Ascending aorta (tissue), 2 donors: ENCODE results near the gene ATP5ME. TPM values are rescaled to one million over a fixed set of nuclear protein-coding genes. Genes with fewer than 3 reads are reported as not detected.

ENCODE experiments used
- DNase-seq, 2 donors: peaks; one replicate each; pipeline ENCODE4 v3.0.0-alpha.2; 2019; ENCODE audit warnings: low spot score in 2 of 2
- H3K27ac ChIP-seq, 2 donors: fragments of 200-600 bp; sonication (generic); one replicate each; pipeline ENCODE4 v1.5.1; 2016 to 2017; ENCODE audit warnings: mild to moderate bottlenecking in 1 of 2
- H3K27me3 ChIP-seq: fragments of 200-600 bp; sonication (generic); one replicate; pipeline ENCODE4 v1.5.1; 2017
- H3K36me3 ChIP-seq, 2 donors: fragments of 200-600 bp; sonication (generic); one replicate each; pipeline ENCODE4 v1.5.1; 2016
- H3K4me1 ChIP-seq, 2 donors: fragments of 200-600 bp; sonication (generic); one replicate each; pipeline ENCODE4 v1.5.1; 2016 to 2017; ENCODE audit warnings: mild to moderate bottlenecking in 1 of 2
- H3K4me3 ChIP-seq, 2 donors: fragments of 200-600 bp; sonication (generic); one replicate each; pipeline ENCODE4 v1.5.1; 2016 to 2017; ENCODE audit warnings: mild to moderate bottlenecking in 1 of 2
- H3K9me3 ChIP-seq, 2 donors: fragments of 200-600 bp; sonication (generic); one replicate each; pipeline ENCODE4 v1.5.1; 2016
- intact Hi-C: fragments of 100-400 bp; cut with DNase I; formaldehyde crosslinking; loops from one replicate; pipeline ENCODE4 v1.15.1; 2023
- total RNA-seq: library from RNA; depleted of rRNA; stranded (reverse); fragments of >200 nt; gene quantifications from one replicate; pipeline ENCODE4 v1.1.0, GENCODE V29; 2016
- TF ChIP-seq, protein P1 (sequence below), 3 experiments: fragments of 200-600 bp in 2 of 3; fragments of 450-650 bp in 1 of 3; sonication (generic) in 2 of 3; IDR thresholded peaks; one replicate each; pipeline ENCODE4 v1.5.1; 2016 to 2019; ENCODE audit warnings: antibody characterized with exemption in 3 of 3, mild to moderate bottlenecking in 1 of 3, moderate library complexity in 1 of 3

ATP5ME gene
- total RNA-seq, 1 donor from 2014 or later: not detected

DNA sequence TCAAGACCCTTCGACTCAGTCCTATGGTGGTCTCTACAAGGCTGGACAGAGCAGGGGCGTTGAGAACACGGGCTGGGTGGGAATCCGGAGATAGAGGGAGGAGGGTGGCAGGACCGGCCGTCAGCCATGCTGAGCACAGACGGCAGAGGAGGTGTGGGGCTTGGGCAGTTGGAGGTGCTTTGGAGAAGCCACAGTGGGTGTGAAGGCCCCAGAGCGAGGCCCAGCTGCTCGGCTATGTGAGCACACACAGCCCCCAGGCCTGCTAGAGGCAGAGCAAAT, 44.5 kb downstream of the ATP5ME start:
- Histone ChIP-seq H3K4me3 (no peak overlapping the region), H3K36me3 (no peaks in the 10 kb centered on the region), H3K27me3 (no peaks in the 10 kb centered on the region), H3K27ac (no peak overlapping the region), H3K9me3 (no peaks in the 10 kb centered on the region), H3K4me1 (no peaks in the 10 kb centered on the region)
- no peak for DNase-seq
- TF ChIP-seq, protein P1, sequence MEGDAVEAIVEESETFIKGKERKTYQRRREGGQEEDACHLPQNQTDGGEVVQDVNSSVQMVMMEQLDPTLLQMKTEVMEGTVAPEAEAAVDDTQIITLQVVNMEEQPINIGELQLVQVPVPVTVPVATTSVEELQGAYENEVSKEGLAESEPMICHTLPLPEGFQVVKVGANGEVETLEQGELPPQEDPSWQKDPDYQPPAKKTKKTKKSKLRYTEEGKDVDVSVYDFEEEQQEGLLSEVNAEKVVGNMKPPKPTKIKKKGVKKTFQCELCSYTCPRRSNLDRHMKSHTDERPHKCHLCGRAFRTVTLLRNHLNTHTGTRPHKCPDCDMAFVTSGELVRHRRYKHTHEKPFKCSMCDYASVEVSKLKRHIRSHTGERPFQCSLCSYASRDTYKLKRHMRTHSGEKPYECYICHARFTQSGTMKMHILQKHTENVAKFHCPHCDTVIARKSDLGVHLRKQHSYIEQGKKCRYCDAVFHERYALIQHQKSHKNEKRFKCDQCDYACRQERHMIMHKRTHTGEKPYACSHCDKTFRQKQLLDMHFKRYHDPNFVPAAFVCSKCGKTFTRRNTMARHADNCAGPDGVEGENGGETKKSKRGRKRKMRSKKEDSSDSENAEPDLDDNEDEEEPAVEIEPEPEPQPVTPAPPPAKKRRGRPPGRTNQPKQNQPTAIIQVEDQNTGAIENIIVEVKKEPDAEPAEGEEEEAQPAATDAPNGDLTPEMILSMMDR (IDR thresholded peaks at IDR 0.05): no peak
- intact Hi-C loops: no loop called here

- no peak for DNase-seq
- intact Hi-C loops: no loop called here
- Histone ChIP-seq H3K27me3 (no peaks in the 10 kb centered on the region), H3K4me1 (no peaks in the 10 kb centered on the region), H3K4me3 (no peak overlapping the region), H3K27ac (no peak overlapping the region), H3K36me3 (no peaks in the 10 kb centered on the region), H3K9me3 (no peaks in the 10 kb centered on the region)
- TF ChIP-seq, protein P1 (IDR thresholded peaks at IDR 0.05): no peak
Measured at GRCh38 chr4:628821-629635, 45.0 kb downstream of the ATP5ME start.

DNA sequence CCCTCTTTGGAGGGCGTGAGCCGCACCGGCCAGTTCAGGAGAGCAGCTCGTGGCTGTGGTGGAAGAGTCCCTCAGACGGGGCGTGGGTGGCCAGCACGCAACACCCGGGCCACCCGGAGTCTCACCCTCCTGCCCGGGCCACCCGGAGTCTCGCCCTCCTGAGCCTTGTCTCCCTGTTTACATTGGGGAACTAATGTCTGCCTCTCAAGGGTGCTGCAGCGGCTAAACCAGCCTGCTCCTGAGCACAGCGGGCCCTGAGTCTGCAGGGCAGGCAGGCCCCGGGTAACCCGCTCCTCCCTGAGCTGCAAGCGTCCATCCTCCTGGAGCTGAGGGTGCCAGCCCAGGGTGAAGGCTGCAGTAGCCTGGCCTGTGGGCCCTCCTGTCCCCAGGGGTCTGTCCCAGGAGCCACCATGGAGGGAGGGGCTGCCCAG, 45.8 kb downstream of the ATP5ME start:
- intact Hi-C loops: no loop called here
- TF ChIP-seq, protein P1 (IDR thresholded peaks at IDR 0.05): no peak
- Histone ChIP-seq H3K36me3 (no peaks in the 10 kb centered on the region), H3K4me1 (no peaks in the 10 kb centered on the region), H3K27me3 (no peaks in the 10 kb centered on the region), H3K27ac (no peak overlapping the region), H3K4me3 (no peak overlapping the region), H3K9me3 (no peaks in the 10 kb centered on the region)
- no peak for DNase-seq

GRCh38 chr4:627347-628125, 46.5 kb downstream of the ATP5ME start:
- H3K36me3 ChIP-seq: no peaks in the 10 kb centered on the region
- no peak for DNase-seq

DNA sequence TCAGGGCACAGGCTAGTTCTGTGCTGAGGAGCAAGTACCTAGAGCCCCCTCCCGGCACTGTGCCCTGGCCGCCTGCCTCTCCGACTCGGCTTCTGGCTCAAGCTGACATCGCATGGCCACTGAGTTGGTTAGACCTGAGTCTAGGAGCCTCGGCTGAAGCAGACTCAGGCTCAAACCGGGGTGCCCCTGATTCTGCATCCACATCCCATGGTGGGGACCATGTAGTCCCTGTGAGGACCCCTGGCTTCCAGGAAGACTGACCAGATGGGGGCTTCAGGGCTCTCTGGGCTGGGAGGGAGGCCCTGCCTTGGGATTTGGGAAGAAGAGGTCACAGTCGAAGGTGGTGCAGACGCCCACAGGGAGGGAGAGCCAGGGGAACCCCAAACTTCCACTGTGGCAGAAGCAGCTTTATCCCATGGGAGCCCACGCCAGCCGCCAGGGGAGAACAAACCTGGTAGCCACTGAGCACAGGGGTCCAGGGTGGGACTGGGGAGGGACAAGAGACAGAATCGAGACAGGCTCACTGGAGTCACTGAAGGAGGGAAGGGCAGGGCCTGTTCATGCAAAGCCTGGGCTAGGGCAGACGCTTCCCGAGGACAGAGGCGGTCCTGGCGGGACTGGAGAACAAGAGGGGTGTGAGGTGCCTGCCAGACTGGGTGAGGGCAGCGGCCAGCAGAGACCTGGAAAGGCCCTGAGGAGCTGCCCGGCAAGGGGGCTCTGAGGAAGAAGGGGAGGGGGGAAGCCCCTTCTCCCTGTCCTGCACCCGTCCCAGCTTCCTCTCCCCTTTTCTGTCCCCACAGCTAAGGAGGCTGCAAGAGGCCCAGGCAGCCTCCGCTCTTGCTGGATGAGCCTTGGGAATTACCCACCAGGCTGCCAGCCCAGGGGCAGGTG, 47.6 kb downstream of the ATP5ME start:
- no peaks in the 10 kb centered on the region for H3K9me3 ChIP-seq
- no peaks in the 10 kb centered on the region for H3K36me3 ChIP-seq
- H3K27me3 ChIP-seq: no peaks in the 10 kb centered on the region
- H3K4me3 ChIP-seq: no peak overlapping the region
- H3K4me1 ChIP-seq: no peaks in the 10 kb centered on the region
- intact Hi-C loops: no loop called here
- DNase-seq: no peak
- TF ChIP-seq, protein P1 (IDR thresholded peaks at IDR 0.05): no peak
- H3K27ac ChIP-seq: no peak overlapping the region

More at GRCh38 chr4:627347-628125, 46.5 kb downstream of the ATP5ME start:
- TF ChIP-seq, protein P1 (IDR thresholded peaks at IDR 0.05): no peak
- Histone ChIP-seq H3K27me3 (no peaks in the 10 kb centered on the region), H3K4me3 (no peak overlapping the region), H3K27ac (no peak overlapping the region), H3K4me1 (no peaks in the 10 kb centered on the region), H3K9me3 (no peaks in the 10 kb centered on the region)
- intact Hi-C loops: no loop called here
